Lung (tissue), 12 donors: ENCODE data around the gene ZNF564. TPM values are rescaled to one million over a fixed set of nuclear protein-coding genes. Genes with fewer than 3 reads are reported as not detected.

Experiments
- ATAC-seq: fragments of 200-7000 bp; cut with Tn5 transposase; one replicate; pipeline ENCODE4 v1.9.1; 2020; ENCODE audit warnings: moderate number of reproducible peaks; ENCODE audit not compliant: insufficient read depth, low FRiP score
- DNase-seq, 3 donors: peaks; one replicate each; pipeline ENCODE4 v3.0.0-alpha.2; 2013 to 2017
- H3K27ac ChIP-seq, 2 donors: one replicate each; pipeline ENCODE4 v1.5.1; 2013; ENCODE audit warnings: mild to moderate bottlenecking in 2 of 2, moderate library complexity in 2 of 2, control low read depth in 1 of 2, inconsistent platforms in 1 of 2, low read depth in 1 of 2, low read length in 1 of 2
- H3K27me3 ChIP-seq, 3 donors: one replicate each; pipeline ENCODE4 v1.5.1; 2013; ENCODE audit warnings: low read length in 2 of 3; ENCODE audit not compliant: control insufficient read depth in 3 of 3, insufficient read depth in 3 of 3
- H3K36me3 ChIP-seq, 4 donors: one replicate each; pipeline ENCODE4 v1.5.1; 2013; ENCODE audit warnings: low read length in 4 of 4, mild to moderate bottlenecking in 1 of 4, moderate library complexity in 1 of 4; ENCODE audit not compliant: control insufficient read depth in 4 of 4, insufficient read depth in 4 of 4
- H3K4me1 ChIP-seq, 5 donors: one replicate each; pipeline ENCODE4 v1.5.1; 2013; ENCODE audit warnings: low read length in 5 of 5, mild to moderate bottlenecking in 2 of 5, moderate library complexity in 1 of 5; ENCODE audit not compliant: control insufficient read depth in 5 of 5, insufficient read depth in 5 of 5
- H3K4me3 ChIP-seq: one replicate; pipeline ENCODE4 v1.5.1; 2013; ENCODE audit warnings: mild to moderate bottlenecking, control low read depth, moderate library complexity
- H3K9ac ChIP-seq, 2 donors: one replicate each; pipeline ENCODE4 v1.5.1; 2013; ENCODE audit warnings: low read length in 2 of 2, control low read depth in 1 of 2; ENCODE audit not compliant: insufficient read depth in 1 of 2
- H3K9me3 ChIP-seq, 4 donors: one replicate each; pipeline ENCODE4 v1.5.1; 2013; ENCODE audit warnings: low read length in 3 of 4, mild to moderate bottlenecking in 1 of 4, moderate library complexity in 1 of 4; ENCODE audit not compliant: control insufficient read depth in 4 of 4, insufficient read depth in 3 of 4
- CTCF ChIP-seq: IDR thresholded peaks from 2 replicates; pipeline ENCODE4 v1.5.1; 2012; ENCODE audit warnings: mild to moderate bottlenecking; ENCODE audit errors: control extremely low read depth, extremely low read depth
- WGBS, 2 donors: extraction: QIAGEN DNeasy Blood & Tissue Kit; methylation state at CpG; one replicate each; pipeline ENCODE4 v1.1.7; 2013; 5-methylcytosine and 5-hydroxymethylcytosine counted together
- polyA plus RNA-seq, 2 donors: library from polyadenylated mRNA; stranded (reverse); fragments of 200-250 nt; gene quantifications; one replicate each; pipeline ENCODE4 v1.2.1, GENCODE V29; 2013
- total RNA-seq, 2 donors: library from RNA; depleted of rRNA in 1 of 2; stranded (reverse); fragments of >200 nt in 1 of 2; gene quantifications; one replicate each; pipeline ENCODE4 v1.2.1, GENCODE V29; 2014 to 2021
- donor health status: control.
- donor health status: control.
- donor health status: Bipolar disorder and iron deficiency.
- donor health status: healthy.
- donor health status: DM: yes; HTN: yes; CAD: no.

ZNF564 gene
- total and polyA plus RNA-seq, 4 donors = 5.2 to 26.3 (median 8.2) TPM

- Histone ChIP-seq H3K9ac (no peak overlapping the region), H3K36me3 (peaks cover 0 to 2% (median 0%) of the 10 kb centered on the region in 4 donors), H3K4me3 (no peak overlapping the region), H3K4me1 (peaks cover 0 to 20% (median 7%) of the 10 kb centered on the region in 5 donors), H3K27ac (no peak overlapping the region), H3K9me3 (no peaks in the 10 kb centered on the region), H3K27me3 (no peaks in the 10 kb centered on the region)
- no peak for TF ChIP-seq CTCF
- DNase-seq (no peak), ATAC-seq (no peak)
- WGBS, 2 donors = 83 to 88% methylated on average over 3 of the region's 3 CpGs
These were observed 65.7 kb downstream of the ZNF564 start for GRCh38 chr19:12485571-12485970.

GRCh38 chr19:12485052-12485416 is 66.2 kb downstream of the ZNF564 start:
- H3K9me3 ChIP-seq = no peaks in the 10 kb centered on the region
- DNase-seq = no peak
- peak overlapping the region; percentile 24 to 78 for H3K27ac ChIP-seq
- peaks cover 0 to 20% (median 7%) of the 10 kb centered on the region in 5 donors for H3K4me1 ChIP-seq
- peaks cover 0 to 2% (median 0%) of the 10 kb centered on the region in 4 donors for H3K36me3 ChIP-seq
- peak overlapping the region; percentile 82 to 96 for H3K9ac ChIP-seq
- H3K27me3 ChIP-seq = no peaks in the 10 kb centered on the region
- 2 to 4% methylated on average over 11 of the region's 11 CpGs for WGBS, 2 donors
- TF ChIP-seq CTCF = no peak
- ATAC-seq = peak; percentile 21
- H3K4me3 ChIP-seq = peak overlapping the region; percentile 93

GRCh38 chr19:12484371-12485051 is 66.8 kb downstream of the ZNF564 start, which contains the start of gene ZNF709:
Gene ZNF709 (minus strand): TSS chr19:12484816. CDS start chr19:12484657, 159 bp downstream.
- peak within 1 kb of the TSS; percentile 24 to 78 for H3K27ac ChIP-seq

More at GRCh38 chr19:12484371-12485051, 66.8 kb downstream of the ZNF564 start, which contains the start of gene ZNF709:
- WGBS, 2 donors = 0% methylated on average over 43 to 53 of the region's 53 CpGs
- Histone ChIP-seq H3K27me3 (no peaks in the 10 kb centered on the region), H3K36me3 (peaks cover 0 to 2% (median 0%) of the 10 kb centered on the region in 4 donors), H3K4me3 (peak within 1 kb of the TSS; percentile 93), H3K9ac (peak within 1 kb of the TSS; percentile 82 to 96), H3K4me1 (peaks cover 0 to 20% (median 7%) of the 10 kb centered on the region in 5 donors), H3K9me3 (no peaks in the 10 kb centered on the region)
- DNase-seq (peak; percentile 95 to 97 (median 97)), ATAC-seq (peak; percentile 99)
- TF ChIP-seq CTCF = no peak
